ENCODE measurements around the gene ZNF66. TPM values are rescaled to one million over a fixed set of nuclear protein-coding genes. Genes with fewer than 3 reads are reported as not detected.

Gene ZNF66
- total and polyA plus RNA-seq, 10 of the 15 experiments (the other 5 are each of a cell fraction or from before 2014, with no cell fraction given): 0.62 to 8.5 (median 5.6) TPM

- TF ChIP-seq ZBTB40 (IDR thresholded peaks at IDR 0.05; ENCODE audit: borderline replicate concordance): no peak
- TF ChIP-seq SMAD5 (IDR thresholded peaks at IDR 0.05; ENCODE audit: low read depth): no peak
- no peak for TF ChIP-seq RELA (IDR thresholded peaks at IDR 0.05; ENCODE audit: borderline replicate concordance, partially characterized antibody)
- TF ChIP-seq GABPA (IDR thresholded peaks at IDR 0.05; ENCODE audit: low read depth): no peak
- TF ChIP-seq SIX5 (IDR thresholded peaks at IDR 0.05; ENCODE audit: low read depth, low read length, severe bottlenecking): no peak
- no peak for TF ChIP-seq CREM (IDR thresholded peaks at IDR 0.05; ENCODE audit: low read depth)
- TF ChIP-seq ZBTB11 (CRISPR knock-in tag; IDR thresholded peaks at IDR 0.05): no peak
- TF ChIP-seq CBX3 (IDR thresholded peaks at IDR 0.05; ENCODE audit: borderline replicate concordance, low read depth): no peak
- TF ChIP-seq ZNF622 (IDR thresholded peaks at IDR 0.05): no peak
- TF ChIP-seq NFXL1 (IDR thresholded peaks at IDR 0.05; ENCODE audit: borderline replicate concordance): no peak
- TF ChIP-seq ZNF274 (IDR thresholded peaks at IDR 0.05; ENCODE audit: insufficient read depth, insufficient read length): no peak
- no peak for TF ChIP-seq TCF7 (IDR thresholded peaks at IDR 0.05; ENCODE audit: borderline replicate concordance)
- TF ChIP-seq TAF1 (IDR thresholded peaks at IDR 0.05; ENCODE audit: borderline replicate concordance, low read depth, low read length): peak; percentile 84
- no peak for TF ChIP-seq MEF2A (IDR thresholded peaks at IDR 0.05; ENCODE audit: insufficient read depth, low read depth, low read length)
- no peak for TF ChIP-seq NR2C1 (IDR thresholded peaks at IDR 0.05)
- TF ChIP-seq STAT3 (IDR thresholded peaks at IDR 0.05; ENCODE audit: low read depth, low read length): no peak
- peak; percentile 96 for TF ChIP-seq POLR2AphosphoS5 (IDR thresholded peaks at IDR 0.05; ENCODE audit: low read length)
- no peak for TF ChIP-seq MTA3 (IDR thresholded peaks at IDR 0.05; ENCODE audit: borderline replicate concordance, low read length)
- no peak for TF ChIP-seq SMARCA5 (IDR thresholded peaks at IDR 0.05)
- no peak for TF ChIP-seq BRCA1 (IDR thresholded peaks at IDR 0.05; ENCODE audit: low read depth, low read length)
- no peak for TF ChIP-seq CEBPB (IDR thresholded peaks at IDR 0.05; ENCODE audit: borderline replicate concordance in 1 of 2, low read depth in 2 of 2, low read length in 2 of 2)
- TF ChIP-seq SREBF2 (IDR thresholded peaks at IDR 0.05; ENCODE audit: low read length): no peak
- 0 out of 3 replicates have a peak, but pooled peaks have one; percentile 39 for TF ChIP-seq POU2F2 (IDR thresholded peaks at IDR 0.05; ENCODE audit: borderline replicate concordance, low read depth, low read length)
- no peak for TF ChIP-seq ZNF384 (IDR thresholded peaks at IDR 0.05; ENCODE audit: borderline replicate concordance, low read depth, low read length)
- no peak for TF ChIP-seq MEF2B (IDR thresholded peaks at IDR 0.05; ENCODE audit: partially characterized antibody, poor library complexity, severe bottlenecking)
These were observed at the start of gene ZNF66 (continued) for GRCh38 chr19:20776083-20777076.

All from GM12878 (cell line).